MM.1S (cell line): ENCODE data around the gene ARHGAP26.

Experiments
- CTCF ChIP-seq: fragments of 300-600 bp; sonication (generic); IDR thresholded peaks from 2 replicates; pipeline ENCODE4 v1.5.1; 2016; ENCODE audit warnings: antibody characterized with exemption, low read length, mixed read lengths
- EZH2 ChIP-seq: fragments of 300-600 bp; sonication (generic); optimal IDR thresholded peaks from 2 replicates; pipeline ENCODE3; 2017; ENCODE audit warnings: low read depth, mild to moderate bottlenecking, antibody characterized with exemption, low read length, mixed read lengths
- EZH2phosphoT487 ChIP-seq: fragments of 300-600 bp; sonication (generic); IDR thresholded peaks from 2 replicates; pipeline ENCODE4 v1.6.1; 2018; ENCODE audit warnings: antibody characterized with exemption, low read length

GRCh38 chr5:143037708-143038107 is 267.5 kb downstream of the ARHGAP26 start:
- TF ChIP-seq CTCF (no peak), EZH2phosphoT487 (no peak), EZH2 (no peak)
